HG03066 (cell line): ENCODE data around the gene PLIN1.

Source experiments
- ATAC-seq: cut with Tn5 transposase; IDR thresholded peaks from one replicate; pipeline ENCODE4 v1.9.1; 2021; ENCODE audit warnings: low read depth; ENCODE audit not compliant: unreplicated experiment

The PLIN1 gene

DNA sequence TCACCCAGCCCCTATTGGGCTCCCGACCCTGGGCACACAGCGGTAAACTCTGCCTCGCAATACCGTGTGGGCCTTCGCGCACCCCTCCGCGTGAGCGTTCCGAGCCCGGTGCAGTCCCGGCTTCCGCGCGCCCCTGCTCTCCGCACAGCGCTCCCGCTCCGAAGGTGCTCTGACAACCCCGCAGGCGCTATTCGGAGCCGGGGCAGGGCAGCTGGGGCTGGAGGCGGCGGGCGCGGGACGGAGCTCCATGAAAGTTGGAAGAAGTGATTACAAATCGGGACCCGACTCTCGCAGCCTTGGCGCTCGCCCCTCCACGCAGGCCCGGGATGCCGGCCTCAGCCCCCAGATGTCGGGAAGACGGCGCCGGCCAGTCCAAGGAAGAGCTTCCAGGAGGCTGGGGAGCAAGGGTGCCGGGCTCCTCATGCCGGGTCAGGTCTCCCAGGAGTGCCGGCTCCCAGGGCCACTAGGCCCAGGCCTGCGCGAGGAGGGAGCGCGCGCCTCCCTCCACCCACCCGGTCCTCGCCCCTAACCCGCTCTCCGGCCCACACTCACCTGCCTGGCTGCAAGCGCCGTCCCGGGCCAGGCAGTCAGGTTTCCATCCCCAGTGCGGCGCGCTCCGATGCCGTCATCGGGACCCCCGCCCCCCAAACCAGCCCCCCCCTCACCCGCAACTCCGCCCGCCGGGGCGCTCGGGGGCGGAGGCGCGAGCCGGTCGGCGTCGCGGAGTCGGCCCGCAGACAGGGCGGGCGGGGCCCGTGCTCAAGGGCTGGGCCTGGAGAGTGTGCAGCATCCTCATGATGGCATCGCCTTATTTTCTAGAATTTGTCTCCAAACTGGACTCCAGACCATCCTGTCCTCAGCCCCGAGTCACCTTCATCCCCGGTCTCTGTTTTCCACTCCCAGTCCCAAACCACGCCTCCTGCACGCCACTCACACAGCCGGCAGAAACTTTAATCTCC lies 24.0 kb downstream of the PLIN1 start, which contains the start of gene KIF7:
TSS of gene KIF7 (minus strand) at position 621 of the 959 bp plus-strand sequence. CDS start 2,537 bp downstream, outside the sequence.
- no peak for ATAC-seq

DNA sequence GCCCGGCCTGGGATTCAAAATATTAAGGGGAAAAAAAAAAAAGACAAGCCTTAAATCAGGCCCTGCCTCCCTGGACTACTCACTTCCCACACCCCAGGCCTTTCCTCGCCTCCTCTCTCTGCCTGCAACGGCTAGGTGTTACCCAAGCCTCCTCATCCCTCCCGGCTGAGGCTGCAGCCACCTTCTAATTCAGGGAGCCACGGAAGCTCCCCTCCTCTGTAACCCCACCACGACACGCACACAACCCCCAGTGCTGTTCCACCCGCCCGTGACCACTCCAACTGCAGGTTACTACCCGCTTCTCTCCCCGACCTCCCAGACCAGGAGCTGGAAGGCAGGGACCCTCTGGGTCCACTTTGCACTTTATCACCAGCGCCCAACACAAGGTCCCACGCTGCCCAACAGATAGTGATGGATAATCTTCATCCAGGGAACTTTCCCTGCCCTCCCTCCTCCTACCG lies 24.8 kb downstream of the PLIN1 start:
- no peak for ATAC-seq

DNA sequence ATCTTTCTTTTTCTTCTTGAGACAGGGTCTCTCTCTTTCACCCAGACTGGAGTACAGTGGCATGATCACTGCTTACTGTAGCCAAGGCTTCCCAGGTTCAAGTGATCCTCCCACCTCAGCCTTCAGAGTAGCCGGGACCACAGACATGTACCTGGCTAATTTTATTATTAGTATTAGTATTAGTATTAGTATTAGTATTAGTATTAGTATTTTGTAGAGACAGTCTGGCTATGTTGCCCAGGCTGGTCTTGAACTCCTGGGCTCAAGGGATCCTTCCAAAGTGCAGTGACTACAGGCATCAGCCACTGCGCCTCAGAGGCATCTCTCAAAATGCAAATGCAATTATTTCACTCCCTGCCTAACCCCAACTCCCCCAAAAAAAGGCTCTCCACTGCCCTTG lies 25.6 kb downstream of the PLIN1 start:
- ATAC-seq: no peak

DNA sequence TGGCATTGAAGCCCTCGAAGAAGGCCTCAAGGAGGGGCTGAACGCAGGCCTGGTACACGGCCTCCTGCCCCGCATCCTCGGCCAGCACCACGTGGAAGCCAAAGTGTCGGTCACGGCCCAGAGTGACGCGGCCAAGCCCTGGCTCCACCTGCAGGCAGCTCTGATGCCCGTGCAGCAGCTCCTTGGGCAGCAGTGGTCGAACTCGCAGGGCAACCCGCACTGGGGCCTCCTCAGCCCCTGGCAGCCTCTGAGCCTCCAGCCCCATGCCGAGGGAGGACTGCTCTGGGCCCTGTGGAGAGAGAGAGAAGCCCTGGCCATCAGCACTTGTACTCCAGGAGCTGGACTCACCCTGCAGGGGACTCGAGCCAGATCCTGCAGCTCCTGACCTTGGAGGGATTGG lies 26.5 kb downstream of the PLIN1 start:
- no peak for ATAC-seq

DNA sequence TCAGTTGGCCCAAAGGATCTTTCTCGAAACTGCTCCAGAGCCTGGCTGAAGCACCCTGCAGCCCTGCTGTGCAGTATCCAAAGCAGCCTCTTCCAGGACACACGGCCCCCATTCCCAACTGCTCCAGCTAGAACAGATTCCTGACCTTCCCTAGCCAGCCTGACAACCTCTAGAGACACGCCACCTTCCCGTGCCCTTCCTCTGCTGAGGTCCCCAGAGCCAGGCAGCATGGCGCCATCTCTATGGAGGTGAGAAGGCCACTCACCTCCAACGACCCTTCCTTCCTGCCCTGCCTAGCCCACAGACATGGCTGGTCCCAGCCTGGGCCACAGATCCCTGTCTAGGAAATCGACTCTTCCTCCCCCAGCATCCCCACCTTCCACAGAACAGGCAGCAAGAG lies 27.0 kb downstream of the PLIN1 start:
- no peak for ATAC-seq

DNA sequence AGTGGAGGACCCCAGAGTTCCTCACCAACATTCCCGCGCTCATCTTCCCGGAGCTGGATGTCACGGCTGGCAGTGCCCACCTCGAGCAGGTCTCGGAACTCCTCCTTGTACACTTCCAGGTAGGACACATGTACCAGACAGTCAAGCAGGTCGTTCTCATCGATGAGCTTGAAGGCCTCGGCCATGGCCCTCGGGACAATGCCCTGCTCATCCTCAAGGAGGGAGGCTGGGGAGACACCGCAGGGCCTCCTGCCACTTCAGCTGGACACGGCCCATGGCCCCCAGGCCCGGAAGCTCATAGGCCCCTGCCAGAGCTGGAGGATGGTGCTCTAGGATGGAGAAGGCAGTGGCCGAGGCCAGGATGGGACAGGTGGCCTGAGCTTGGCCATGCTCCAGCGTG lies 29.5 kb downstream of the PLIN1 start:
- ATAC-seq: no peak

DNA sequence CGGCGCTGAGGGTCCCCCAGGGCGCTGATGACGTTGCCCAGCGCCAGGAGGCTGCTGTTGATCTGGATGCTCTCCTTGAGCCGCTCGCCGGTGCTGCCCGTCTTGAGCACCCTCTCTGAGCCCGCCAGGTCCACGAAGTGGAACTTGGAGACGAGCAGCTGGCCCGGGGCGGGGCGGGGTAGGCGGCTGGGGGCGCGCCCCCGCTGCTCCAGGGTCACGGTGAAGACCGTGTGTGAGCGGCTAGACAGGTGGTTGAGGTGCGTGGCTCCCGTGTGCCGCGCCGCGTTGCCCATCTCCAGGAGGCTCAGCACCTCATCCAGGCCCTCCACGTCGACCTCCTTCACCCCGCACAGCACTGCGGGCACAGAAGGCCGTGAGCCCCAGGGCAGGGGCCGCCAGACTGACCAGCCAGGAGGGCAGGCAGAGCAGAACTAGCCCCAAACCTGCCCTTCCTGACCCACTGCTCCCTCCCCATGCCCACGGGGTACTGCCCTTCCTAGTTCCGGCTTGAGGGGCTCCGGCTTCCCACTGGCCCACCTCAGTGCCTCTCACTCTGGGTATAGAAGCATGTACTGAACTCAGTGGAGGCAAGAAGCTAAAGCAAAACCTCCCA lies 30.0 kb downstream of the PLIN1 start:
- ATAC-seq: no peak

DNA sequence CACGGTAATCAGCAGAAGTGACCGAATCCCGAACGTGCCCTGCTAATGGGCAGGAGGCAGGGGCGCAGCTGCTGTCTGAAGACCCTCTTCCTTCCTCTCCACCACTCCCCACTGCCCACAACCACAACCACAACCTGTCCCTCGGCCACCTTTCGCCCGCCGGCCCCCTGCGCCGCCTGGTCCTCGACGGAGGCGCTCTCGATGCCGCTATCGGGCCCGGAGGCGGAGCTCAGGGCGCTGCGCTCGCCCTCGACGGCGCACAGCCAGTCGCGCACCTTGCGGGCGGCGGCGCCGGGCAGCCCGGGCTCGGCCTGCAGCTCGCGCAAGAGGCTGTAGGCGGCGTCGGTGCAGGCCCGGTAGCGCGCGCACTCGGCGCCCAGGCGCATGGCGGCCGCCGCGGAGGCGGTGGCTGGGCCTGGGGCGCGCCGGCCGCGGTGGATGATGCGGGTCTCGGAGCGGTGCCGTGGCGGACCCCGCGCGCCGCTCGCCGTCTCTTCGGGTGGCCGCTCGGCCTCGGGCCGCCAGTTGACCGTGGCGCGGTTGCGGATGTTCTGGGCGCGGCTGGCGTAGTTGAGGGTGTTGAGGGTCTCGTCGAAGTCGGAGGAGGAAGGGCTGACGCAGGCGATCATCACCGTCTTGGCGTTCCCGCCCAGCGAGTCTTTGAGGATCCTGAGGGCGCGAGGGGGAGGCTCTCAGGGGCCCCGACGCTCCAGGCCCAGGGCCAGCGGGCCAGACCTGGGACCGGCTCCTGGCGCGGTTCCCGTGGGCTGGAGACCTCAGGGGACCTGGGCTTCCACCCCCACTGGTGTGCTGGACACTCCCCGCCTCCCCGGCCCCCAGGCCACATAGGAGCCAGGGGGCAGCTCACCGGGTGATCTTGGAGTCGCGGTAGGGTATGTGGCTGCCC lies 30.8 kb downstream of the PLIN1 start:
- no peak for ATAC-seq

DNA sequence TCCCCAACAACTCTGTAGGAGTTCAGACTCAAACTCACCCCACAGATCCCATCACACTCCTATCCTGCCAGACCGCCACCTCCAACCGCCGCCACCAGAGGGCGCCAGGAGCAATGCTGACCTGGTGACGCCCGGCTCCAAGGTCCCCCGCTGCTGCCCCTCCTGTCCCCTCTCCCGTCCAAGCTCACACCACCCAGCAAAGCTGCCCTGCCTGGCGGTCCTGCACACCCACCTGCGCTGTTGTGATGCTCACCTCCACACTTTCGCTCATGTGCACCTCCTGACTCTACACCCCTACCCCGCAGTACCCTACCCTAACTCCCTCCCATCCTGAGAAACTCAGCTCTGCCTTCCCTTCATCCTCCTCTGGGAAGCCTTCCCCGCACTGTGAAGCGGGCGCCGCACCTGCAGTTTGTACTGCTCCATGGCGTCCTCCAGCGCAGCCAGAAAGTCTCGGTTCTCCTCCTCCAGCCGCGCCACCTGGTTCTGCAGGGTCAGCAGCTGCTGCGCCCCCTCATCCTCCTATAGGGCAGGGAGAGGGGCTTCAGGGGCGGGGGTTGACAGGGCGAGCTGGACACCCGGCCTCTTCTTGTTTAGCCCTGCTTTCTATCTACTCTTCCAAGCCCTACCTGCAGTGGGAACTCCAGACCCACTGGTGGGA lies 31.8 kb downstream of the PLIN1 start:
- no peak for ATAC-seq

DNA sequence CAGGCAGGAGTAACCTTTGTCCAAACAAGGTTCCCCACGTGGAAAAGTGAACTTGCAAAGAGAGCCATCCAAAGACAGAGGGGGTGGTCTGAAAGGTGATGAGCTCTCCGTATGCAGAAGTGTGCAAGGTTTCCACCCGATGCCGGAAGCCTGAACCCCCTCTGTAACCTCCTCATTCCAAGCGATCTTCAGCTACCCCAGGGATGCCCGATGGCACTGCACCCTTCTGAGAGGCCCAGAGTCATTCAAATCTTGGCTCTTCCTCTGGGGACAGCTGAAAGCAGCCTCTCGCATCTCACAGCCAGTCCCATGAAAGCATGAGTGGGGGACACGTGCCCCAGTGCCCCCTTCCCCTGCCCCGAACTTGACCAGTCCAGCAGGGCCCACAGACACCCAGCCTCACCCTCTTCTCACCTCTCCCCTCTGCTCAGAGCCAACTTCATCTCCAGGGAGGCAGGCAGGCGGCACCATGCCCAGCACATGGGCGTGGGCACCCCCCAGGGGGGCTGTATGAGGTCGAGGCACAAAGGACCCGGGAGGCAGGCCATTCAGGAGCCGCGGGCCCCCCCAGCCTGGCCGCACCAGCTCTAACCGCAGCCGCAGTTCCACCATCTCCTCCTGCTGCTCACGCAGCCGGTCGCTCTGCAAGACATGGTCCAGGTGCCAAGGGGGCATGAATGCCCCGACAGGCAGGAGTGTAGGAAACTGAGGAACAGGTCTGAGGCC lies 32.6 kb downstream of the PLIN1 start:
- no peak for ATAC-seq

DNA sequence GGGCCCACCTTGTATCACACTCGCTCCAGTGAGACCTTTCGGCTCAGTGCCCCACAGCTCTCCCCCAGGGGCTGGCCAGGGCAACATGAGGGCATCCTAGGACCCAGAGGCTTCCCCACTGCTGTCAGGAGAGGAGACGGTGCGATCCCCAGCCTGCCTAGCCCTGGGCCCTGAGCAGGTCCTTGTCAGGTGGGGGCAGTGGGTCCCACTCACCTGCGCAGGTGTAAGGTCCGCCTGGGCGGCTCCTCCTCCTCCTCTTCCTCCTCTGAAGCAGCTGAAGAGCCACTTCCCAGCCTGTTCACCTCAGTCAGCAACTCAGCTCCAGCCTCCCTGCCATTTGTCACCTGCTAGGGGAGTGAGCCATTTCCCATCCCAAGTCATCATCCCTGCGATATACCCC lies 33.5 kb downstream of the PLIN1 start:
- ATAC-seq: no peak

DNA sequence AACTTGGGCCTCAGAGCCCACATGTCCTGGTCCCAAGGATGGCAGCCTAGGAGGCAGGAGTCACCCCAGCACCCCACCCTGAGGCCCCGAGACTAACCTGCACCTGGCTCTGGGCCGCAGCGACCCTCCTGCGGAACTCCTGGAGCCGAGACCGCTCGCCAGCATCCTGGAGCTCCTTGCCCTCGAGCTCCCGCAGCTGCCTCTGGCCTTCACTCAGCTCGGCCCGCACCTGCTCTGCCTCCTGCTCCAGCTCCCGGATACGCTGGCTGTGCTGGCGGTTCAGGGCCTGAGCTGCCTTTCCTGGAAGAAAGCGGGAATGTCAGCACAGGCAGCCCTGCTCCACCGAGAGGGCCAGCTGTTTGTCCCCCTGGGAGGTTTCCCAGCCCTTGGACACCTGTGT lies 37.1 kb downstream of the PLIN1 start:
- ATAC-seq: no peak

DNA sequence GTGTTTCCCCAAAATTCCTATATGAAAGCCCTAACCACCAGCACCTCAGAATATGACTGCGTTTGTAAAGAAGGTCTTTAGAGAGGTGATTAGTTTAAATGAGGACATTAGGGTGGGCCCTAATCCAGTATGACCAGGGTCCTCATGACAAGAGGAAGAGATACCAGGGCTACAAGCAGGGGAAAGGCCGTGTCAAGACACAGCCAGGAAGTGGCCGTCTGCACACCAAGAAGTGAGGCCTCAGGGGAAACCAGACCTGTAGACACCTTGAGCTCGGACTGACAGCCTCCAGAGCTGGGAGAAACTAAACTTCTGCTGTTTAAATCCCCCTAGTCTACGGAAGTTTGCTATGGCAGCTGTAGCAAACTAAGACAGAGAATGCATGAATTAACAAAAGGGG lies 38.1 kb downstream of the PLIN1 start:
- ATAC-seq: no peak

DNA sequence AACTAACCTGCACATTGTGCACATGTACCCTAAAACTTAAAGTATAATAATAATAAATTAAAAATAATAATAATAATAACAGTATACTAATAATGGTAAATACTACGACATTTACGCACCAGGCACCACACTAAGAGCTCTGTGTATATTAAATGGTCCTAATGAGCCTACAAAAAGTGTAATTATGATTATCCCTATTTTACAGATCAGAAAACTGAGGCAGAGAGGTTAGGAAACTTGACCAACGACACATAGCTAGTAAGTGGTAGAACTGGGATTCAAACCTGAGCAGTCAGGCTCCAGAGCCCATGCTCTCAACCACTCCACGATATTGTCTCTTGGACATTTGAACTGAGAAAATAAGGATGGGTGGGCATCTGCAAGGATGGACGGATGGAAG lies 38.9 kb downstream of the PLIN1 start:
- no peak for ATAC-seq

DNA sequence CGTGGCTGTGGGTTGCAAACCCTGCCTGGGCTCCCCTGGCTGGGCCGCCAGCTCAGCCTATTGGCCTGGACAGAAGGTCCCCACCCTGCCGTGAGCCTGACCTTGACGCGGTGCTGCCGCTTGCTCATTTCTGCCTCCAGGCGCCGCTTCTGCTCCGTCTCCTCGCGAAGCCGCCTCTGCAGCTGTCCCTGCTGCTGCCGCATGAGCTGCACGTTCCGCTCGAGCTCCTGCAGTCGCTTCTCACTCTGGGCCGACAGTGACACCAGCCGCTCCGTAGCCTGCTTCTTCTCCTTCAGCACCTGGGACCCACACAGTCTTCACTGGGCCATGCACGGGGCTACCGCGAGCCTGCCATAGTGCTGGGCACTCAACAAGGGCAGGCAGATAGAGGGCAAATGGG lies 45.6 kb downstream of the PLIN1 start:
- no peak for ATAC-seq

DNA sequence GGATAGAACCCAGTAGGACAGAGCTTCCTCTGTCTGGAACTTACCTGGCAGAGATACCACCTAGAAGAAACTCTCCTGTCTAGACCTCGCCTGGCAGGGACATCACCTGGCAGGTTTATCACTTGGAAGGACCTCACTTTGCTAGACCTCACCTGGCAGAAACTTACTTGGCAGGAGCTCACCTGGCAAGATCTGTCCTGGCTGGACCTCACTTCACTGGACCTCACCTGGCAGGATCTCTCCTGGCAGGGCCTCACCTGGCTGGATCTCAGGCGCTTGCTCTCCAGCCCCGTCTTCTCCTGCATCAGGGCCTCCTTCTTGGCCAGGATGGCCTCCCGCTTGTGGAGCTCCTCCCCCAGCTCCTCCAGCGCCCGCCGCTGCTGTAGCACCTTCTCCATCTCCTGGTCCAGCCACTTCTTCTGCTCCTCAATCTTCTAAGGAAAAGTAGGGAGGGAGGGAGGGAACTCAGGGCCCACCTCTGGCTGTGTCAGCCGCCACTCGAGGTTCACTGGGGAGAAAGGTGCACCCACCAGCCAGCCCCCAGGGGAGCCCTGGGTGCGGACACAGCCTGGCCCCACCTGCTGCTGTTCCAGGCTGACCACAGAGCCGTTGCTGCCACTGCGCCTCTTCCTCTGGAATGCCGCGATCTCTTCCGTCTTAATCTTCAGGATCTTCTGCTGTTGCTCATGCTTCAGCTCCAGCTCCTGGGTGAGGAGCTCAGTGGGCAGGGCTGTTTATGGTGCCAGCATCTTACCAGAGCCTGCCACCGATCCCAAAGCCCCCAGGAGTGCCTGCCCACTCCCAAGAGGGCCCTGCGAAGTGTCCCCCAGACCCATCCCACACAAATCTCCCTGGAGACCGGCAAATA lies 46.4 kb downstream of the PLIN1 start:
- no peak for ATAC-seq

DNA sequence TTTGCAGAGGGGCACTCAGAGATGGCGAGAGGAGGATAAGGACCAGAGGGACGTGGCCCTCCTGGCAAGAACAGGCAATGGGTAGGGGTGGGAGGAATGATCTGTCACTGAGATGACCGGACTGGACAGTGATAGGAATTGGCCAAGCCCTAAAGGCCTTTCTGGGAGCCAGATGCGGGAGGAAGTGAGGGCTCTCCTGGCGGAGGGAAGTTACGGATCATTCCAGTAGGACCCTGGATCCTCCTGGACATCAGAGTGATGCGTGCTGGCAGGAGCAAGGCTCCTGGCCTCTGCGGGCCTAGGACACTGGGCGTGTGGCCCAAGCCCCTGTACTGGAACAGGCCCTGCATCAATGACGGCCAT lies 47.3 kb downstream of the PLIN1 start:
- ATAC-seq: no peak

DNA sequence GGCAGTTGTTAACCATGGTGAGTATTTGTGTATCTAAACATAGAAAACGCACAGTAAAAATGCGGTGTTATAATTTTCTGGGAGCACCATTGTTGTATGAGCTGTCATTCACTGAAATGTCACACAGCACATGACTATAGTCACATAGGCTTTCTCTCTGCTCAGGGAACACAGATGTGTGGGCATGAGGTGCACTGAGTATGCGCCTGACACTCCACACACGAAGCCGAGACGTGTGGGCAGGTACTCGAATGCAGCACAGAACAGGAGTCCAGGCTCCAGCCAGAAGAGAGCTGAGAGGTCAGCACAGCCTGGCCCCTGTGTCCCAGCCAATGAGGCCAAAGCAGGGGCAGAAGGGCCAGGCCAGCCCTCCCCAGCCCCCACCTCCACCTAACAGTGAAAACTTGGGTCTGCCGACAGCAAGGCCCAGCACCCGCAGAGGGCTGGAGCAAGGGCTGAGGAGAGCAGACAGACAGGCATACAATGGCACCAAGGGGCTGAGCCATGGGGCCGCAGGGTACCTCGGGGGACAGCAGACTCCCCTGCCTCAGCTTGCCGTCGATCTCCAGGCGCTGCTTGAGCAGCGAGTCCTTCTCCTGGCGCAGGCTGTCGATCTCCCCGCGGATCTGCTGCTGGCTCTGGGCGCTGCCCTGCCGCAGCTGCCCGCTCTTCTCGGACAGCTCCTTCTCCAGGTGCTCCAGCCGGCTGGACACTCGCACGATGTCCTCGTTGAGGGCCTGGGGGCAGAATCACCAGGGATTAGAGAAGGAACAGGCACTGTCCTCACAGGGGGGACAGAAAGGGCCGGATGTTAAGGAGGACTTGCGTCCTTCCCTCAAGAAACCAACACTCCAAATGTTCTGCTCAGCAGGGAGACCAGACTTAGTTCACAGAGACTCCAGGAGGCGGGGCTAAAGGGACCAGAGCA lies 47.9 kb downstream of the PLIN1 start:
- ATAC-seq: no peak
